Adrenal gland (tissue), 12 donors: Measurements from ENCODE around the gene DNAH17. TPM values are rescaled to one million over a fixed set of nuclear protein-coding genes. Genes with fewer than 3 reads are reported as not detected.

Experiments
- DNase-seq, 7 donors: peaks; one replicate each; pipeline ENCODE4 v3.0.0-alpha.2; 2019 to 2020
- H3K27ac ChIP-seq, 5 donors: fragments of 200-600 bp; sonication (generic) in 4 of 5; 1 replicate in 3 of 5; 2 replicates in 2 of 5; pipeline versions ENCODE4 v1.5.1 to v1.8.0; 2016 to 2020; ENCODE audit warnings: mild to moderate bottlenecking in 1 of 5
- H3K27me3 ChIP-seq: fragments of 200-600 bp; 2 replicates; pipeline ENCODE4 v1.8.0; 2021
- H3K36me3 ChIP-seq, 2 donors: fragments of 200-600 bp; replicated peaks in 1 of 2; 1 replicate in 1 of 2; 2 replicates in 1 of 2; pipeline versions ENCODE4 v1.5.1 to v1.8.0; 2018 to 2022
- H3K4me1 ChIP-seq, 2 donors: fragments of 200-600 bp; replicated peaks in 1 of 2; 1 replicate in 1 of 2; 2 replicates in 1 of 2; pipeline versions ENCODE4 v1.5.1 to v1.8.0; 2018 to 2021
- H3K4me3 ChIP-seq, 4 donors: fragments of 200-600 bp; sonication (generic) in 3 of 4; one replicate each; pipeline ENCODE4 v1.5.1; 2016 to 2018
- H3K9me3 ChIP-seq, 3 donors: fragments of 200-600 bp; sonication (generic) in 1 of 3; replicated peaks in 1 of 3; 1 replicate in 2 of 3; 2 replicates in 1 of 3; pipeline versions ENCODE4 v1.5.1 to v1.8.0; 2016 to 2021
- CTCF ChIP-seq, 6 experiments: fragments of 450-650 bp in 4 of 6; fragments of 200-600 bp in 2 of 6; sonication (generic) in 1 of 6; IDR thresholded peaks; 1 replicate in 5 of 6; 2 replicates in 1 of 6; pipeline versions ENCODE4 v1.5.1 to v1.8.0; 2016 to 2021; ENCODE audit warnings: antibody characterized with exemption in 6 of 6, mild to moderate bottlenecking in 2 of 6, moderate library complexity in 1 of 6
- POLR2A ChIP-seq, 2 donors: fragments of 450-650 bp; IDR thresholded peaks; one replicate each; pipeline ENCODE4 v1.6.1; 2017; ENCODE audit warnings: antibody characterized with exemption in 2 of 2, mild to moderate bottlenecking in 2 of 2, moderate library complexity in 1 of 2
- WGBS, 4 donors: extraction: QIAGEN DNeasy Blood & Tissue Kit in 2 of 4; methylation state at CpG; one replicate each; pipeline versions ENCODE4 v1.1.5 to v1.1.7; 2013 to 2017; 5-methylcytosine and 5-hydroxymethylcytosine counted together
- intact Hi-C, 2 donors: fragments of 100-400 bp; cut with DNase I; formaldehyde crosslinking; loops; one replicate each; pipeline versions ENCODE4 v1.14.1 to v1.15.0; 2022 to 2023
- polyA plus RNA-seq, 3 donors: library from polyadenylated mRNA; stranded (reverse); fragments of 200-250 nt in 2 of 3; fragments of 350-450 nt in 1 of 3; fragmentation: Illumina TruSeq in 1 of 3; extraction: RNeasy Lipid Tissue Mini Kit (QIAGEN cat#74804) in 1 of 3; gene quantifications; one replicate each; pipeline ENCODE4 v1.2.3, GENCODE V29; 2013 to 2014
- total RNA-seq, 9 donors: library from RNA; depleted of rRNA in 4 of 9; stranded (reverse); fragments of >200 nt in 4 of 9; fragments of 120-200 nt in 1 of 9; fragmentation: NEBNext Ultra II Directional in 1 of 9; extraction: Animal tissue kit (Norgen Biotek cat#: 25700) in 1 of 9; gene quantifications; one replicate each; pipeline versions ENCODE4 v1.1.0 to v1.2.4, GENCODE V29; 2013 to 2023
- donor health status: healthy with polysubstance abuse.
- donor health status: Bipolar disorder and iron deficiency.
- donor health status: DM: yes; HTN: yes; CAD: no.
- donor health status: DM: no; HTN: no; CAD: no.
- donor health status: DM: no; HTN: no; CAD: no.
- donor health status: DM: yes; HTN: yes; CAD: no.

DNAH17 gene
- total and polyA plus RNA-seq, 12 donors, result 0.03 to 1.8 (median 0.22) TPM; not detected in 5

GRCh38 chr17:78499715-78500540, 77.3 kb downstream of the DNAH17 start:
- DNase-seq, result no peak
- 78 to 89% (median 87%) methylated on average over 10 to 21 of the region's 21 CpGs for WGBS, 4 donors

DNA sequence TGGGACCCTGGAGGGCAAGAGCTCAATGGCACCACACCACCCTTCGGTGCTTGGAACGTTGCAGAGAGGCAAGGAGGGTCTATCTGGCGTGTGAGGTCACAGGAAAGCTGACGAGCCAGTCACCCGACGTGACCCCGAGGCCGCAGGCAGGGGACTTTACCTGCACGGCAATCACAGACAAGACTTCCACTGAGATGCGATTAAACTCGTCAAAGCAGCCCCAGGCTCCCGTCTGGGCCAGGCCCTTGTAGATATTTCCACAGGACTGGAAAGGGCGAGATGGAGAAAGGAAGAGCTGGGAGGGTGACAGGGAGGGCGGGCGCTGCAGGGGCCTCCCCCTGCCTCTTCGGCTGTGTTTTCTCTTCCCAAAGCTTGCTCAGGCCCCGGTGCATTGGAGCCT, 78.3 kb downstream of the DNAH17 start:
- DNase-seq, result no peak

More at GRCh38 chr17:78499715-78500540, 77.3 kb downstream of the DNAH17 start:
- Histone ChIP-seq H3K27me3 (no peaks in the 10 kb centered on the region), H3K4me1 (no peaks in the 10 kb centered on the region), H3K27ac (no peak overlapping the region), H3K9me3 (no peaks in the 10 kb centered on the region), H3K36me3 (no peaks in the 10 kb centered on the region), H3K4me3 (no peak overlapping the region)
- TF ChIP-seq POLR2A (IDR thresholded peaks at IDR 0.05), result no peak
- TF ChIP-seq CTCF (IDR thresholded peaks at IDR 0.05), result no peak
- intact Hi-C loops, result loop anchor here (10.0 kb wide), 3 partner anchors 215 to 465 kb away; no protein-coding TSS in a partner anchor

DNA sequence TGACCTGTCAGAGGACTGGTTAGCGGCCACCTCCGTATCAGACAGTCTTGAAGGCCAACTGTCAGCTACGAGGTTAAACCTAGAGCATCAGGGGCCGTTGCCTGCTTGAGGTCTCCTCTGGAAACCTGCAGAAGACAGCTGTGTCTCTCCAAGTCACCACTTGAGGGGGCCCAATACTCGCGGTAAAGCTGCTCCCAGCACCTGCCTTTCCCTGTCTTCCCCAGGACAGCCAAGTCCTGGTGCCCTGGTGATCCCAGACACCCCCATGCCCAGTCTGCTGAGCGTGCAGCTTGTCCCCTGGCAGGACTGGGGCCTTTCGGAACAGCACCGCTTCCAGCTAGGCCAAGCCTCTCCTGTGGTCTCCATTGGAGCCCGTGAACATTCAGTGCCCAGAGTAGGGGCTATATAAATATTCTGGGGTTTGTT, 80.1 kb downstream of the DNAH17 start:
- peak; percentile 74 to 92 (median 82) for DNase-seq

More for the DNA sequence above, 78.3 kb downstream of the DNAH17 start:
- intact Hi-C loops, result loop anchor here (10.0 kb wide), 3 partner anchors 216 to 466 kb away; no protein-coding TSS in a partner anchor
- no peaks in the 10 kb centered on the region for H3K27me3 ChIP-seq
- TF ChIP-seq POLR2A (IDR thresholded peaks at IDR 0.05) (no peak), CTCF (IDR thresholded peaks at IDR 0.05) (no peak)
- whole genome bisulfite sequencing, 4 donors, result 68 to 80% (median 77%) methylated on average over 17 of the region's 17 CpGs
- no peaks in the 10 kb centered on the region for H3K9me3 ChIP-seq
- H3K4me3 ChIP-seq, result no peak overlapping the region
- H3K36me3 ChIP-seq, result no peaks in the 10 kb centered on the region
- no peak overlapping the region for H3K27ac ChIP-seq
- H3K4me1 ChIP-seq, result no peaks in the 10 kb centered on the region

More for the DNA sequence above, 80.1 kb downstream of the DNAH17 start:
- no peak for TF ChIP-seq POLR2A (IDR thresholded peaks at IDR 0.05)
- TF ChIP-seq CTCF (IDR thresholded peaks at IDR 0.05), result peak; percentile 59 to 90 (median 82)
- intact Hi-C loops, result loop anchor here (2.0 to 10.0 kb wide), 4 partner anchors 212 to 468 kb away; no protein-coding TSS in a partner anchor
- Histone ChIP-seq H3K4me3 (no peak overlapping the region), H3K9me3 (no peaks in the 10 kb centered on the region), H3K4me1 (no peaks in the 10 kb centered on the region), H3K36me3 (no peaks in the 10 kb centered on the region), H3K27me3 (no peaks in the 10 kb centered on the region), H3K27ac (no peak overlapping the region)
- 15 to 30% (median 20%) methylated on average over 6 to 10 of the region's 10 CpGs for WGBS, 4 donors
